Endothelial cell of umbilical vein (primary cell): ENCODE measurements around the gene CSMD2.

ENCODE experiments used
- CTCF ChIP-seq, 2 donors: IDR thresholded peaks; 1 replicate in 1 of 2; 2 replicates in 1 of 2; pipeline ENCODE4 v1.5.1; 2011; ENCODE audit warnings: low read length in 2 of 2, mild to moderate bottlenecking in 2 of 2, moderate library complexity in 2 of 2, control low read depth in 1 of 2, inconsistent platforms in 1 of 2, low read depth in 1 of 2; ENCODE audit not compliant: insufficient read depth in 1 of 2; ENCODE audit errors: extremely low read depth in 1 of 2
- EZH2 ChIP-seq: IDR thresholded peaks from 2 replicates; pipeline ENCODE4 v1.6.1; 2012; ENCODE audit warnings: borderline replicate concordance, low read depth, mild to moderate bottlenecking, moderate library complexity, low read length, inconsistent platforms; ENCODE audit not compliant: severe bottlenecking
- FOS ChIP-seq: IDR thresholded peaks from 2 replicates; pipeline ENCODE4 v1.6.1; 2011; ENCODE audit warnings: mild to moderate bottlenecking, low read length, moderate library complexity, borderline replicate concordance; ENCODE audit not compliant: insufficient read depth
- GATA2 ChIP-seq: IDR thresholded peaks from 2 replicates; pipeline ENCODE4 v1.7.0; 2011; ENCODE audit warnings: low read depth, mild to moderate bottlenecking, moderate library complexity, mixed read lengths, low read length; ENCODE audit not compliant: insufficient read length, insufficient read depth
- JUN ChIP-seq: IDR thresholded peaks from 2 replicates; pipeline ENCODE4 v1.6.1; 2011; ENCODE audit warnings: borderline replicate concordance, low read depth; ENCODE audit not compliant: insufficient read length, insufficient read depth
- MAX ChIP-seq: IDR thresholded peaks from 2 replicates; pipeline ENCODE4 v1.6.1; 2011; ENCODE audit not compliant: insufficient read depth, insufficient read length
- MYC ChIP-seq: IDR thresholded peaks from one replicate; pipeline ENCODE4 v1.6.1; 2011; ENCODE audit warnings: mild to moderate bottlenecking, low read depth, low read length
- POLR2A ChIP-seq: IDR thresholded peaks from 2 replicates; pipeline ENCODE4 v1.6.1; 2012; ENCODE audit warnings: low read depth, mild to moderate bottlenecking, control low read depth, low read length
- POLR2AphosphoS5 ChIP-seq: IDR thresholded peaks from 2 replicates; pipeline ENCODE4 v1.6.1; 2012; ENCODE audit warnings: low read depth, mild to moderate bottlenecking, control low read depth, low read length, moderate library complexity; ENCODE audit not compliant: insufficient read depth

- TF ChIP-seq JUN (no peak), CTCF (IDR thresholded peaks at IDR 0.05; ENCODE audit: extremely low read depth in 1 of 2, insufficient read depth in 1 of 2, low read depth in 1 of 2, low read length in 2 of 2) (no peak), POLR2A (no peak), EZH2 (no peak), MAX (no peak), MYC (no peak), POLR2AphosphoS5 (no peak), FOS (no peak), GATA2 (no peak)
Observed at GRCh38 chr1:33899746-33900145, 265.3 kb downstream of the CSMD2 start.
